Measurements from ENCODE around the gene NSDHL.

- no peak for TF ChIP-seq POLR2A (IDR thresholded peaks at IDR 0.05; ENCODE audit: low read length)
- no peak for TF ChIP-seq GATA1 (IDR thresholded peaks at IDR 0.05; ENCODE audit: low read depth, low read length)
Measured at GRCh38 chrX:152892499-152892898, 61.6 kb downstream of the NSDHL start.
